Endothelial cell (in vitro differentiated cells): ENCODE data around the gene ADAM21. TPM values are rescaled to one million over a fixed set of nuclear protein-coding genes. Genes with fewer than 3 reads are reported as not detected.
"Not testable (repeated sequence)": the region's sequence is repeated elsewhere in the genome, so short reads cannot be mapped to it uniquely, and the experiment has no call there.

Experiments
- DNase-seq: peaks from one replicate; pipeline ENCODE4 v3.0.0; 2021; ENCODE audit warnings: low spot score
- H3K27ac Mint-ChIP-seq: one replicate; pipeline ENCODE4 v1.8.0; 2021; ENCODE audit warnings: mixed read lengths, inconsistent platforms; ENCODE audit not compliant: unreplicated experiment
- H3K27me3 Mint-ChIP-seq: one replicate; pipeline ENCODE4 v1.8.0; 2021; ENCODE audit warnings: mild to moderate bottlenecking, moderate library complexity, mixed read lengths, inconsistent platforms; ENCODE audit not compliant: unreplicated experiment
- H3K36me3 Mint-ChIP-seq: one replicate; pipeline ENCODE4 v1.8.0; 2021; ENCODE audit warnings: mild to moderate bottlenecking, low read depth, mixed read lengths, inconsistent platforms; ENCODE audit not compliant: unreplicated experiment
- H3K4me1 Mint-ChIP-seq: one replicate; pipeline ENCODE4 v1.8.0; 2021; ENCODE audit warnings: mild to moderate bottlenecking, mixed read lengths, inconsistent platforms; ENCODE audit not compliant: unreplicated experiment
- H3K4me3 Mint-ChIP-seq: one replicate; pipeline ENCODE4 v1.8.0; 2021; ENCODE audit warnings: mild to moderate bottlenecking, mixed read lengths, inconsistent platforms; ENCODE audit not compliant: unreplicated experiment
- H3K9me3 Mint-ChIP-seq: one replicate; pipeline ENCODE4 v1.8.0; 2021; ENCODE audit warnings: mixed read lengths, inconsistent platforms; ENCODE audit not compliant: unreplicated experiment
- CTCF ChIP-seq: fragments of 200-600 bp; sonication (generic); IDR thresholded peaks from one replicate; pipeline ENCODE4 v1.5.0; 2021; ENCODE audit warnings: antibody characterized with exemption; ENCODE audit not compliant: unreplicated experiment
- long read RNA-seq: library from polyadenylated mRNA; unstranded; transcript quantifications from one replicate; pipeline ENCODE4 v2.0.0, GENCODE V29; 2020; ENCODE audit not compliant: unreplicated experiment
- total RNA-seq: library from RNA; stranded (reverse); fragmentation: NEBNext Ultra II Directional; extraction: Animal tissue kit (Norgen Biotek cat#: 25700); gene quantifications from one replicate; pipeline ENCODE4 v1.2.1, GENCODE V29; 2021; ENCODE audit not compliant: unreplicated experiment

The ADAM21 gene
- total RNA-seq = not detected
- long read RNA-seq = 0 reads

- no peak for DNase-seq
- no peaks in the 10 kb centered on the region for H3K27me3 Mint-ChIP-seq
- no peak within 1 kb of the TSS for H3K27ac Mint-ChIP-seq
- peaks cover 8% of the 10 kb centered on the region for H3K36me3 Mint-ChIP-seq
- no peak for TF ChIP-seq CTCF
- H3K4me3 Mint-ChIP-seq = no peak within 1 kb of the TSS
- H3K9me3 Mint-ChIP-seq = no peaks in the 10 kb centered on the region
- H3K4me1 Mint-ChIP-seq = no peaks in the 10 kb centered on the region
Observed at GRCh38 chr14:70451874-70452273, at the start of gene ADAM21. ADAM21 (plus strand) TSS chr14:70452174; CDS start chr14:70457500, 5,326 bp downstream.

- peak; percentile 31 for DNase-seq
- H3K27ac Mint-ChIP-seq = peak overlapping the region; percentile 9
Observed at GRCh38 chr14:70403335-70403734, 48.6 kb upstream of the ADAM21 start.

GRCh38 chr14:70406216-70406615 is 45.8 kb upstream of the ADAM21 start:
- not testable (repeated sequence) for DNase-seq, H3K4me1 Mint-ChIP-seq, H3K27ac Mint-ChIP-seq, H3K27me3 Mint-ChIP-seq, H3K4me3 Mint-ChIP-seq, H3K9me3 Mint-ChIP-seq, H3K36me3 Mint-ChIP-seq

More at GRCh38 chr14:70403335-70403734, 48.6 kb upstream of the ADAM21 start:
- not testable (repeated sequence) for H3K4me3 Mint-ChIP-seq, H3K4me1 Mint-ChIP-seq, H3K9me3 Mint-ChIP-seq, H3K27me3 Mint-ChIP-seq, H3K36me3 Mint-ChIP-seq

DNA sequence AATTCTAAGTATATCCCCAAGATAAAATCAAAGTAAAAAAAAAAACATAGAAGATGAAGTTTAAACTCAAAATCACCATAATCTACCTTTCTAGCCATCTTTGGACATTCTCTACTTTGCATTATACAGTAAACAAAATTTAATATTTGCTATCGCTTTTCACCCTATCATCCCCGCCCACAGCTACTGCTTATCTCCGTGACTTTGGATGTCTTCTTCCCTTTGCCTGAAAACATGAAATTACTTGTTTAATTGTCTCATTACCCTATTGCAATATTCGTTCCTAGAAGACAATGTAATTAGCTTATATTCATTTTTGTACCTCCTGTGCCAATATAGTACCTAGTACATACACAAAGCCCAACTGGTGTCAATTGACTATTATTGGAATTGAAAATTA is 44.4 kb upstream of the ADAM21 start:
- Mint-ChIP-seq H3K4me1 (peaks cover 3% of the 10 kb centered on the region), H3K27ac (no peak overlapping the region), H3K36me3 (peaks cover 6% of the 10 kb centered on the region), H3K9me3 (no peaks in the 10 kb centered on the region), H3K27me3 (no peaks in the 10 kb centered on the region), H3K4me3 (no peak overlapping the region)
- DNase-seq = no peak
- TF ChIP-seq CTCF = no peak

DNA sequence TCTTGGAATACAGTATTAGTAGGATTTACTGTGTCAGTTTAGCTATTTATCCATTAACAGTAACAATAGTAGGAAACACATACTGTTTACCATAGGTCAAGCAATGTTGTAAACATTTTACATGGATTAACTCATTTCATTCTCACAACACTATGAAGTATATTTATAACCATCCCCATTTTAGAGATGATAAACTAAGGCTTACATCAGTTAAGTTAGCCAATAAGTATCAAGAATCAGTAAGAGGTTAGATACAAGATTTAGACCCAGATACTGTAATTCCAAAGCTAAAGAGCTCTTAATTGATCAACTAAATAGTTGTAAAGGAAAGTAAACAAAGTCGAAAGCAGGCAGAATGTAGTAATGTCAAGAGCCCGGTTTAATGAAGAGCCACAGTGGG is 36.2 kb upstream of the ADAM21 start:
- H3K27me3 Mint-ChIP-seq = no peaks in the 10 kb centered on the region
- no peaks in the 10 kb centered on the region for H3K36me3 Mint-ChIP-seq

DNA sequence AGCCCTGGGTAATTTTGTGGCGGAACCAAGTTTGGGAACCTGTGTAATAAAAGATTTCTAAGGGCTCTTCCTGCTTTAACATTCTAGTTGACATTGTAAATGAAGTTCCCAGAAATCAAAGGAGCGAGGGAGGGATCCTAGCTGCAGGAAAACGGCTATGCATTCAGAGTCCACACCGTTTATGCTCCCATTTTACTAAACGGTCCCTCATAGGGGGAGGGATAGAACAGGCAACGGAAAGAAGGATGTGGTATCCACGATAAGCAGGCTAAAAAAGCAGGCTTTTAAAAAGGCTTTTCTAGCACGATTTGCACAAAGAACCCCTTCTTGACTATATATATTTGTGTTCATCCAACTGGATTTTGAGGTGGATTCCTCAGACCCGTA is 35.6 kb upstream of the ADAM21 start:
- no peak for DNase-seq
- peak overlapping the region; percentile 99 for H3K4me3 Mint-ChIP-seq
- no peak for TF ChIP-seq CTCF
- no peaks in the 10 kb centered on the region for H3K9me3 Mint-ChIP-seq
- H3K4me1 Mint-ChIP-seq = peaks cover 14% of the 10 kb centered on the region
- no peaks in the 10 kb centered on the region for H3K36me3 Mint-ChIP-seq
- peak overlapping the region; percentile 94 for H3K27ac Mint-ChIP-seq
- H3K27me3 Mint-ChIP-seq = no peaks in the 10 kb centered on the region

More for the DNA sequence above, 36.2 kb upstream of the ADAM21 start:
- peak overlapping the region; percentile 99 for H3K4me3 Mint-ChIP-seq
- H3K9me3 Mint-ChIP-seq = no peaks in the 10 kb centered on the region
- H3K27ac Mint-ChIP-seq = peak overlapping the region; percentile 78
- H3K4me1 Mint-ChIP-seq = peaks cover 14% of the 10 kb centered on the region
- no peak for TF ChIP-seq CTCF
- no peak for DNase-seq
